ENCODE results near the gene GPR141.

- TF ChIP-seq, protein P1, sequence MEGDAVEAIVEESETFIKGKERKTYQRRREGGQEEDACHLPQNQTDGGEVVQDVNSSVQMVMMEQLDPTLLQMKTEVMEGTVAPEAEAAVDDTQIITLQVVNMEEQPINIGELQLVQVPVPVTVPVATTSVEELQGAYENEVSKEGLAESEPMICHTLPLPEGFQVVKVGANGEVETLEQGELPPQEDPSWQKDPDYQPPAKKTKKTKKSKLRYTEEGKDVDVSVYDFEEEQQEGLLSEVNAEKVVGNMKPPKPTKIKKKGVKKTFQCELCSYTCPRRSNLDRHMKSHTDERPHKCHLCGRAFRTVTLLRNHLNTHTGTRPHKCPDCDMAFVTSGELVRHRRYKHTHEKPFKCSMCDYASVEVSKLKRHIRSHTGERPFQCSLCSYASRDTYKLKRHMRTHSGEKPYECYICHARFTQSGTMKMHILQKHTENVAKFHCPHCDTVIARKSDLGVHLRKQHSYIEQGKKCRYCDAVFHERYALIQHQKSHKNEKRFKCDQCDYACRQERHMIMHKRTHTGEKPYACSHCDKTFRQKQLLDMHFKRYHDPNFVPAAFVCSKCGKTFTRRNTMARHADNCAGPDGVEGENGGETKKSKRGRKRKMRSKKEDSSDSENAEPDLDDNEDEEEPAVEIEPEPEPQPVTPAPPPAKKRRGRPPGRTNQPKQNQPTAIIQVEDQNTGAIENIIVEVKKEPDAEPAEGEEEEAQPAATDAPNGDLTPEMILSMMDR (IDR thresholded peaks at IDR 0.05), result no peak
- TF ChIP-seq POLR2A (IDR thresholded peaks at IDR 0.05), result no peak
Observed at GRCh38 chr7:37669818-37670217, 13.7 kb upstream of the GPR141 start.
